22Rv1 (cell line): Measurements from ENCODE around the gene GPR68.

Source experiments
- CTCF ChIP-seq: fragments of 450-650 bp; IDR thresholded peaks from 2 replicates; pipeline ENCODE4 v1.5.1; 2017; ENCODE audit warnings: mild to moderate bottlenecking
- ZFX ChIP-seq: fragments of 450-650 bp; IDR thresholded peaks from 2 replicates; pipeline ENCODE4 v1.6.1; 2017; ENCODE audit warnings: antibody characterized with exemption, borderline replicate concordance

- no peak for TF ChIP-seq CTCF
- TF ChIP-seq ZFX = no peak
Observed at GRCh38 chr14:91238085-91238484, 6.4 kb downstream of the GPR68 start.
